Measurements from ENCODE around the gene PRUNE2. TPM values are rescaled to one million over a fixed set of nuclear protein-coding genes. Genes with fewer than 3 reads are reported as not detected.

Gene PRUNE2
- total and polyA plus RNA-seq, 9 of the 15 experiments (the other 6 are each of a cell fraction or from before 2014, with no cell fraction given): 0.05 to 0.45 (median 0.18) TPM; not detected in 1

DNA sequence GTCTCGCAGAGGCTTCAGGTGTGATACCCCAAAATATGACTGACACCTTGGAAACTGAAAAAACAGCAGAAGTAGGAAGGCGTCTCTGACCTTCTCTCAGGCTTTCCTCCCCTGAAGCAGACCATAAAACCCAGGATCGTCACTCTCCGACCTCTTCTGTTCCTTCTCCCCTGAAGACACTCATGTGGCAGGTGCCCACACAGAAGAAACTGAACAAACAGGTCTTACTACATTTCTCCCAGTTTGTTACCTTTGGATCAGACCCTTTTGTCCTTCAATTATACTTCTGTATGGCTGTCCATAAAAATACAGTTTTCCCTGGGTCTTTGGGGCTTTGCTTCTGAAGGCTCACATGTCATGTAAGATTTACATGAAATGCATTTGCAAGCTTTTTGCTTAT lies 10.3 kb upstream of the PRUNE2 start:
- no peak overlapping the region for H3K9ac ChIP-seq (ENCODE audit: insufficient read depth in 1 of 2, low read depth in 2 of 2, low read length in 2 of 2)
- no peaks in the 10 kb centered on the region for H3K4me1 ChIP-seq (replicated peaks in 1 of 2; ENCODE audit: control insufficient read depth in 2 of 2, insufficient read depth in 2 of 2, low read length in 2 of 2)
- H3K36me3 ChIP-seq (ENCODE audit: control insufficient read depth, insufficient read depth, low read length): no peaks in the 10 kb centered on the region
- H3K4me3 ChIP-seq: no peak overlapping the region
- H3K27me3 ChIP-seq (ENCODE audit: control insufficient read depth in 2 of 2, insufficient read depth in 2 of 2, low read length in 2 of 2): no peaks in the 10 kb centered on the region
- ChIA-PET CTCF (ENCODE audit: low intra/inter-chr PET ratio) (no interaction called here), POLR2A (no interaction called here)
- H2AFZ ChIP-seq (ENCODE audit: low read depth, low read length): no peak overlapping the region
- no peaks in the 10 kb centered on the region for H3K9me3 ChIP-seq (replicated peaks; ENCODE audit: control insufficient read depth, insufficient read depth, low read depth, low read length)
- H3K9me1 ChIP-seq (ENCODE audit: control insufficient read depth, insufficient read depth, low read length): no peaks in the 10 kb centered on the region
- DNase-seq (ENCODE audit: extremely low read depth in 1 of 4, low spot score in 3 of 4) (no peak), ATAC-seq (no peak), FAIRE-seq (no peak)
- TF ChIP-seq, protein P1, sequence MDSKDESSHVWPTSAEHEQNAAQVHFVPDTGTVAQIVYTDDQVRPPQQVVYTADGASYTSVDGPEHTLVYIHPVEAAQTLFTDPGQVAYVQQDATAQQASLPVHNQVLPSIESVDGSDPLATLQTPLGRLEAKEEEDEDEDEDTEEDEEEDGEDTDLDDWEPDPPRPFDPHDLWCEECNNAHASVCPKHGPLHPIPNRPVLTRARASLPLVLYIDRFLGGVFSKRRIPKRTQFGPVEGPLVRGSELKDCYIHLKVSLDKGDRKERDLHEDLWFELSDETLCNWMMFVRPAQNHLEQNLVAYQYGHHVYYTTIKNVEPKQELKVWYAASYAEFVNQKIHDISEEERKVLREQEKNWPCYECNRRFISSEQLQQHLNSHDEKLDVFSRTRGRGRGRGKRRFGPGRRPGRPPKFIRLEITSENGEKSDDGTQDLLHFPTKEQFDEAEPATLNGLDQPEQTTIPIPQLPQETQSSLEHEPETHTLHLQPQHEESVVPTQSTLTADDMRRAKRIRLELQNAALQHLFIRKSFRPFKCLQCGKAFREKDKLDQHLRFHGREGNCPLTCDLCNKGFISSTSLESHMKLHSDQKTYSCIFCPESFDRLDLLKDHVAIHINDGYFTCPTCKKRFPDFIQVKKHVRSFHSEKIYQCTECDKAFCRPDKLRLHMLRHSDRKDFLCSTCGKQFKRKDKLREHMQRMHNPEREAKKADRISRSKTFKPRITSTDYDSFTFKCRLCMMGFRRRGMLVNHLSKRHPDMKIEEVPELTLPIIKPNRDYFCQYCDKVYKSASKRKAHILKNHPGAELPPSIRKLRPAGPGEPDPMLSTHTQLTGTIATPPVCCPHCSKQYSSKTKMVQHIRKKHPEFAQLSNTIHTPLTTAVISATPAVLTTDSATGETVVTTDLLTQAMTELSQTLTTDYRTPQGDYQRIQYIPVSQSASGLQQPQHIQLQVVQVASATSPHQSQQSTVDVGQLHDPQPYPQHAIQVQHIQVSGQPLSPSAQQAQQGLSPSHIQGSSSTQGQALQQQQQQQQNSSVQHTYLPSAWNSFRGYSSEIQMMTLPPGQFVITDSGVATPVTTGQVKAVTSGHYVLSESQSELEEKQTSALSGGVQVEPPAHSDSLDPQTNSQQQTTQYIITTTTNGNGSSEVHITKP (IDR thresholded peaks at IDR 0.05; ENCODE audit: partially characterized antibody): no peak
- TF ChIP-seq, protein P2, sequence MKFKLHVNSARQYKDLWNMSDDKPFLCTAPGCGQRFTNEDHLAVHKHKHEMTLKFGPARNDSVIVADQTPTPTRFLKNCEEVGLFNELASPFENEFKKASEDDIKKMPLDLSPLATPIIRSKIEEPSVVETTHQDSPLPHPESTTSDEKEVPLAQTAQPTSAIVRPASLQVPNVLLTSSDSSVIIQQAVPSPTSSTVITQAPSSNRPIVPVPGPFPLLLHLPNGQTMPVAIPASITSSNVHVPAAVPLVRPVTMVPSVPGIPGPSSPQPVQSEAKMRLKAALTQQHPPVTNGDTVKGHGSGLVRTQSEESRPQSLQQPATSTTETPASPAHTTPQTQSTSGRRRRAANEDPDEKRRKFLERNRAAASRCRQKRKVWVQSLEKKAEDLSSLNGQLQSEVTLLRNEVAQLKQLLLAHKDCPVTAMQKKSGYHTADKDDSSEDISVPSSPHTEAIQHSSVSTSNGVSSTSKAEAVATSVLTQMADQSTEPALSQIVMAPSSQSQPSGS (CRISPR knock-in tag; IDR thresholded peaks at IDR 0.05): no peak
- TF ChIP-seq ZNF696 (CRISPR knock-in tag; conservative IDR thresholded peaks at IDR 0.05) (no peak), NCOA6 (IDR thresholded peaks at IDR 0.05) (no peak)
- in situ Hi-C loops (cut with MboI): no loop called here
- H3K79me2 ChIP-seq (ENCODE audit: control insufficient read depth, insufficient read depth, low read length): no peaks in the 10 kb centered on the region
- no peak overlapping the region for H3K27ac ChIP-seq (ENCODE audit: extremely low read depth, low read depth, low read length)
- intact Hi-C loops (cut with micrococcal nuclease): no loop called here
- no peaks in the 10 kb centered on the region for H4K20me1 ChIP-seq (replicated peaks; ENCODE audit: control insufficient read depth, insufficient read depth, low read length)
- BruUV-seq (replicated peaks): no TSS peak
- H3K4me2 ChIP-seq (ENCODE audit: insufficient read depth, low read length): no peak overlapping the region
- 0% methylated on average over 4 of the region's 4 CpGs for WGBS (ENCODE audit: insufficient coverage, low coverage, missing lambda C conversion rate)

Measured in K562 (cell line).